ENCODE data around the gene ACAP3. TPM values are rescaled to one million over a fixed set of nuclear protein-coding genes. Genes with fewer than 3 reads are reported as not detected.
A peak's percentile ranks its signal among the peaks of the same experiment; 100 is the strongest.

The ACAP3 gene
- total and polyA plus RNA-seq, 4 donors: 58.7 to 265 (median 146) TPM

DNA sequence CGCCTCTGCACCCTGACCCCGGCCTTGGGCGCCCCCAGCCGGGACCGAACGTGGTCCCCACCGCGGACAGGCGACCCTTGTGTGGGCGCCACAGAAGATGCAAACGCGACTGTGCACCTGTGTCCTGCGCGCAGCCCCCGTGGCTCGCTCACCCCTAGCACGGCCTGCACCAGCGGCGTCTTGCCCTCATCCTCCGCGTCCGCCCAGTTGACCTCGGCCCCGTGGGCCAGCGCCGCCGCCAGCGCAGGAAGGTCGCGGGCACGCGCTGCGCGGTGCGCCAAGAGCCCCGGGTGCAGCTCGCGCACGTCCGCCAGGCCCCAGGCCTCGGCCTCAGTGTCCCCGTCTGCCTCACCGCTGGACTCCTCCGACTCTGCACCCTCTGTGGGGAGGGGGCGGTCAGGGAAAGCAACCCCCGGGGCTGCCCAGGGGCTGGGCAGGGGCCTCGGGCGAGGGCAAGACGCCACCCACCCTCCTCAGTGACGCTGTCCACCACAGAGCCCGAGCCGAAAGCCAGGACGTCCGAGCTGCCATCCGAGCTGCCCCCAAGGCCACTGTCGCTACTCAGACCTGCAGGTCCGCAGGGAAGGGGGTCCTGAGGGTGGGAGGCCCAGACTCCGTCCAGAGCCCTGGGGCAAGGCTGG is 13.4 kb downstream of the ACAP3 start:
- Histone ChIP-seq H3K9me3 (ENCODE audit: control insufficient read depth, insufficient read depth, low read length) (no peaks in the 10 kb centered on the region), H3K27me3 (ENCODE audit: control insufficient read depth, insufficient read depth, low read length) (no peaks in the 10 kb centered on the region), H3K27ac (ENCODE audit: low read depth, low read length) (no peak overlapping the region), H3K4me3 (ENCODE audit: low read depth, low read length) (no peak overlapping the region), H3K36me3 (ENCODE audit: control insufficient read depth, insufficient read depth, low read length) (peaks cover 90% of the 10 kb centered on the region), H3K4me1 (ENCODE audit: control insufficient read depth, insufficient read depth, low read length) (peaks cover 41% of the 10 kb centered on the region)
- 87% methylated on average over 51 of the region's 58 CpGs for WGBS (ENCODE audit: insufficient coverage)
- no peak for DNase-seq (ENCODE audit: low read depth in 4 of 6, low spot score in 6 of 6)

DNA sequence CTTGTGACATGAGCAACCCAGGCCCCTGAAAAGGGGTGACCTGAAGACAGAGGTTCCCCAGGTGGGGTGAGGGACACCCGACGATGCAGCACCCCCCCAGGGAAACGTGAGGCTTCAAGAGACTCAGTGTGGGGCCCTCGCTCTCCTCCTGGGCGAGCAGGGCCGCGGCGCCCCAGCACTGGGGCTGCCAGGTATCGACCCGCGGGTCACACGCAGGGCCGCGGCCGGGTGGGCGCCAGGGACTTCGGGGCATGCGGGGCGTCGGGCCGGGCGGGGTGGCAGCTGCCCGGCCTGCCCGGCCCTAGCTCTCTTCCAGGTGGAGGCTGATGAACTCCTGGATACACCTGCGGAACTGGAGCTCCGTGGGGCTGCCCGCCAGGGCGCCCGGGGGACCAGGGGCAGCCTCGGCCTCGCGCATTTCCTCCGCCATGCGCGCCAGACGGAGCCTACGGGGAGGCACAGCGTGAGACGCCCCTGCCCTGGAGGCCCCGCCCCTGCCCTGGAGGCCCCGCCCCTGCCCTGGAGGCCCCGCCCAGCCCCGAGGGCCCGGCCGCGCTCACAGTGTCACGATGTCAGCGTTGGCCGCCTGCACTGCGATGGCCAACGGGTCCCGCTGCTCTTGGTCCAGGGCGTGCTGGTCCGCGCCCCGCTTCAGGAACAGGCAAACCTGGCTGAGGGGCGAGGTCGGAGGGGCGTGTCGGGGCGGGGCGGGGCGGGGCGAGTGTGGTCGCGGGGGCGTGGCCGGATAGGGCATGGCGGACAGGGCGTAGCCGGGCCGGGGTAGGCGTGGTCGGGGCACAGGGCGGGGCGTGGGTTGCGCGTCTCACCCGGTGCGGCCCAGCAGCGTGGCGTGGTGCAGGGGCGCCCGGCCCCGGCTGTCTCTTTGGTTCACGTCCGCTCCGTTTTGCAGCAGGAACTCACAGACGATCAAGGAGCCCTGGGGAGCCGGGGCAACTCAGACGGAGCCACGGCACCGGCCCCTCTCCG is 14.2 kb downstream of the ACAP3 start:
- H3K27ac ChIP-seq (ENCODE audit: low read depth, low read length): no peak overlapping the region
- DNase-seq (ENCODE audit: low read depth in 4 of 6, low spot score in 6 of 6): no peak
- no peaks in the 10 kb centered on the region for H3K9me3 ChIP-seq (ENCODE audit: control insufficient read depth, insufficient read depth, low read length)
- H3K36me3 ChIP-seq (ENCODE audit: control insufficient read depth, insufficient read depth, low read length): peaks cover 82% of the 10 kb centered on the region
- no peaks in the 10 kb centered on the region for H3K27me3 ChIP-seq (ENCODE audit: control insufficient read depth, insufficient read depth, low read length)
- H3K4me3 ChIP-seq (ENCODE audit: low read depth, low read length): no peak overlapping the region
- peaks cover 32% of the 10 kb centered on the region for H3K4me1 ChIP-seq (ENCODE audit: control insufficient read depth, insufficient read depth, low read length)
- 75% methylated on average over 91 of the region's 94 CpGs for WGBS (ENCODE audit: insufficient coverage)

DNA sequence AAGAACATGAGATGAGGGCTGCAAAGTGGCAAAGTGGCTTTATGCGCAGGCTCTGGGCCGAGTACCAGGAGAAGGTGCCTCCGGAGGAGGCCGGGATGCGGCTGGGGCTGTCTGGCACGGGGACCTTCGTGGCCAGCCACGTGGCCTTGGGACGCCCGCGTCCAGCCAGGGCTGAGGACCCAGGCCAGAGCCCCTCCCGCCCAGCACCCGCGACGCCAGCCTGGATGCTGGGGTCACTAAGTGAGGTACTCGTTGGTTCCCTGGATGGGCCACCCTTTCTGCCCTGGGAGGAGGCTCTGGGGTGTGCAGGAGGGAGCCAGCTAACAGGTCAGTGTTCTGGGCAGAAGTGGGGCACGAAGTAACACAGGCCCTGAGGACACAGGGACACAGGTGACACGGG is 14.9 kb downstream of the ACAP3 start:
- no peak overlapping the region for H3K4me3 ChIP-seq (ENCODE audit: low read depth, low read length)
- H3K36me3 ChIP-seq (ENCODE audit: control insufficient read depth, insufficient read depth, low read length): peaks cover 75% of the 10 kb centered on the region
- H3K4me1 ChIP-seq (ENCODE audit: control insufficient read depth, insufficient read depth, low read length): peaks cover 26% of the 10 kb centered on the region
- whole genome bisulfite sequencing (ENCODE audit: insufficient coverage): 87% methylated on average over 18 of the region's 18 CpGs
- no peaks in the 10 kb centered on the region for H3K27me3 ChIP-seq (ENCODE audit: control insufficient read depth, insufficient read depth, low read length)
- H3K9me3 ChIP-seq (ENCODE audit: control insufficient read depth, insufficient read depth, low read length): no peaks in the 10 kb centered on the region
- no peak overlapping the region for H3K27ac ChIP-seq (ENCODE audit: low read depth, low read length)
- no peak for DNase-seq (ENCODE audit: low read depth in 4 of 6, low spot score in 6 of 6)

- Histone ChIP-seq H3K4me3 (ENCODE audit: low read depth, low read length) (no peak overlapping the region), H3K9me3 (ENCODE audit: control insufficient read depth, insufficient read depth, low read length) (no peaks in the 10 kb centered on the region), H3K36me3 (ENCODE audit: control insufficient read depth, insufficient read depth, low read length) (peaks cover 74% of the 10 kb centered on the region), H3K27ac (ENCODE audit: low read depth, low read length) (no peak overlapping the region), H3K27me3 (ENCODE audit: control insufficient read depth, insufficient read depth, low read length) (no peaks in the 10 kb centered on the region), H3K4me1 (ENCODE audit: control insufficient read depth, insufficient read depth, low read length) (peaks cover 23% of the 10 kb centered on the region)
- 86% methylated on average over 8 of the region's 9 CpGs for WGBS (ENCODE audit: insufficient coverage)
- DNase-seq (ENCODE audit: low read depth in 4 of 6, low spot score in 6 of 6): no peak
These were observed 15.3 kb downstream of the ACAP3 start for GRCh38 chr1:1292442-1292779.

GRCh38 chr1:1291548-1292441 is 15.9 kb downstream of the ACAP3 start:
- WGBS (ENCODE audit: insufficient coverage): 53% methylated on average over 35 of the region's 45 CpGs
- Histone ChIP-seq H3K4me1 (ENCODE audit: control insufficient read depth, insufficient read depth, low read length) (peaks cover 23% of the 10 kb centered on the region), H3K4me3 (ENCODE audit: low read depth, low read length) (no peak overlapping the region), H3K36me3 (ENCODE audit: control insufficient read depth, insufficient read depth, low read length) (peaks cover 74% of the 10 kb centered on the region), H3K9me3 (ENCODE audit: control insufficient read depth, insufficient read depth, low read length) (no peaks in the 10 kb centered on the region), H3K27ac (ENCODE audit: low read depth, low read length) (no peak overlapping the region), H3K27me3 (ENCODE audit: control insufficient read depth, insufficient read depth, low read length) (no peaks in the 10 kb centered on the region)
- DNase-seq (ENCODE audit: low read depth in 4 of 6, low spot score in 6 of 6): peak in 2 of 6 donors; percentile 74 to 90

- 40% methylated on average over 28 of the region's 28 CpGs for WGBS (ENCODE audit: insufficient coverage)
- peaks cover 19% of the 10 kb centered on the region for H3K4me1 ChIP-seq (ENCODE audit: control insufficient read depth, insufficient read depth, low read length)
- no peaks in the 10 kb centered on the region for H3K9me3 ChIP-seq (ENCODE audit: control insufficient read depth, insufficient read depth, low read length)
- no peak overlapping the region for H3K4me3 ChIP-seq (ENCODE audit: low read depth, low read length)
- no peak for DNase-seq (ENCODE audit: low read depth in 4 of 6, low spot score in 6 of 6)
- H3K27ac ChIP-seq (ENCODE audit: low read depth, low read length): no peak overlapping the region
- peaks cover 67% of the 10 kb centered on the region for H3K36me3 ChIP-seq (ENCODE audit: control insufficient read depth, insufficient read depth, low read length)
- H3K27me3 ChIP-seq (ENCODE audit: control insufficient read depth, insufficient read depth, low read length): no peaks in the 10 kb centered on the region
These were observed 16.7 kb downstream of the ACAP3 start for GRCh38 chr1:1291023-1291528.

GRCh38 chr1:1290238-1290731 is 17.4 kb downstream of the ACAP3 start:
- peaks cover 59% of the 10 kb centered on the region for H3K36me3 ChIP-seq (ENCODE audit: control insufficient read depth, insufficient read depth, low read length)
- no peak overlapping the region for H3K27ac ChIP-seq (ENCODE audit: low read depth, low read length)
- H3K9me3 ChIP-seq (ENCODE audit: control insufficient read depth, insufficient read depth, low read length): no peaks in the 10 kb centered on the region
- peak in 1 of 6 donors; percentile 31 for DNase-seq (ENCODE audit: low read depth in 4 of 6, low spot score in 6 of 6)
- no peaks in the 10 kb centered on the region for H3K27me3 ChIP-seq (ENCODE audit: control insufficient read depth, insufficient read depth, low read length)
- 38% methylated on average over 8 of the region's 15 CpGs for WGBS (ENCODE audit: insufficient coverage)
- H3K4me1 ChIP-seq (ENCODE audit: control insufficient read depth, insufficient read depth, low read length): peaks cover 19% of the 10 kb centered on the region
- H3K4me3 ChIP-seq (ENCODE audit: low read depth, low read length): no peak overlapping the region

GRCh38 chr1:1287288-1288110 is 20.2 kb downstream of the ACAP3 start:
- Histone ChIP-seq H3K4me3 (ENCODE audit: low read depth, low read length) (no peak overlapping the region), H3K27me3 (ENCODE audit: control insufficient read depth, insufficient read depth, low read length) (no peaks in the 10 kb centered on the region), H3K27ac (ENCODE audit: low read depth, low read length) (no peak overlapping the region), H3K9me3 (ENCODE audit: control insufficient read depth, insufficient read depth, low read length) (no peaks in the 10 kb centered on the region), H3K36me3 (ENCODE audit: control insufficient read depth, insufficient read depth, low read length) (peaks cover 31% of the 10 kb centered on the region), H3K4me1 (ENCODE audit: control insufficient read depth, insufficient read depth, low read length) (peaks cover 23% of the 10 kb centered on the region)
- 91% methylated on average over 34 of the region's 46 CpGs for WGBS (ENCODE audit: insufficient coverage)
- DNase-seq (ENCODE audit: low read depth in 4 of 6, low spot score in 6 of 6): no peak

Data from spinal cord (tissue), 10 donors.